GM11168 (cell line): Measurements from ENCODE around the gene DCC.

Experiments
- in situ Hi-C: fragments of 300-500 bp; cut with MboI; formaldehyde crosslinking; loops from one replicate; pipeline ENCODE4 v1.12.0; 2022; ENCODE audit warnings: low sequenced_read_pairs; ENCODE audit not compliant: unreplicated experiment

Gene DCC, protein sequence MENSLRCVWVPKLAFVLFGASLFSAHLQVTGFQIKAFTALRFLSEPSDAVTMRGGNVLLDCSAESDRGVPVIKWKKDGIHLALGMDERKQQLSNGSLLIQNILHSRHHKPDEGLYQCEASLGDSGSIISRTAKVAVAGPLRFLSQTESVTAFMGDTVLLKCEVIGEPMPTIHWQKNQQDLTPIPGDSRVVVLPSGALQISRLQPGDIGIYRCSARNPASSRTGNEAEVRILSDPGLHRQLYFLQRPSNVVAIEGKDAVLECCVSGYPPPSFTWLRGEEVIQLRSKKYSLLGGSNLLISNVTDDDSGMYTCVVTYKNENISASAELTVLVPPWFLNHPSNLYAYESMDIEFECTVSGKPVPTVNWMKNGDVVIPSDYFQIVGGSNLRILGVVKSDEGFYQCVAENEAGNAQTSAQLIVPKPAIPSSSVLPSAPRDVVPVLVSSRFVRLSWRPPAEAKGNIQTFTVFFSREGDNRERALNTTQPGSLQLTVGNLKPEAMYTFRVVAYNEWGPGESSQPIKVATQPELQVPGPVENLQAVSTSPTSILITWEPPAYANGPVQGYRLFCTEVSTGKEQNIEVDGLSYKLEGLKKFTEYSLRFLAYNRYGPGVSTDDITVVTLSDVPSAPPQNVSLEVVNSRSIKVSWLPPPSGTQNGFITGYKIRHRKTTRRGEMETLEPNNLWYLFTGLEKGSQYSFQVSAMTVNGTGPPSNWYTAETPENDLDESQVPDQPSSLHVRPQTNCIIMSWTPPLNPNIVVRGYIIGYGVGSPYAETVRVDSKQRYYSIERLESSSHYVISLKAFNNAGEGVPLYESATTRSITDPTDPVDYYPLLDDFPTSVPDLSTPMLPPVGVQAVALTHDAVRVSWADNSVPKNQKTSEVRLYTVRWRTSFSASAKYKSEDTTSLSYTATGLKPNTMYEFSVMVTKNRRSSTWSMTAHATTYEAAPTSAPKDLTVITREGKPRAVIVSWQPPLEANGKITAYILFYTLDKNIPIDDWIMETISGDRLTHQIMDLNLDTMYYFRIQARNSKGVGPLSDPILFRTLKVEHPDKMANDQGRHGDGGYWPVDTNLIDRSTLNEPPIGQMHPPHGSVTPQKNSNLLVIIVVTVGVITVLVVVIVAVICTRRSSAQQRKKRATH (N-terminal part only)

DNA sequence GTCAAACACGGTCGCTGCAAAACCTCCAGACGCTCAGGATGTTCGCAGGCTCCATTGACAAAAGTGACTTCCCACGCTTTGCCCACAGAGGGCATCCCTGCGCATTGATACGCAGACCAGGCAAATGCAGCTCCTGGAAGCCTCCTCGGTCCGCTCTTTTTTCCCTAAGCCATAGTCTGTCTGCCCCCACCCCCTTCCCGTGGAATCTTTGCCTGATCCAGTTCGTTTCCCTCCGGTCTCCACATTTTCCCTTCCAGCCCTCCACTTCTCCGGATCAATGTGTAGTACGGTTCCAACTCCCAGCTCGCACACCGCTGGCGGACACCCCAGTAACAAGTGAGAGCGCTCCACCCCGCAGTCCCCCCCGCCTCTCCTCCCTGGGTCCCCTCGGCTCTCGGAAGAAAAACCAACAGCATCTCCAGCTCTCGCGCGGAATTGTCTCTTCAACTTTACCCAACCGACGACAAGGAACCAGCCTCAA is at the start of gene DCC:
DCC (plus strand) TSS at position 307 of the 481 bp plus-strand sequence. CDS start 591 bp downstream, outside the sequence.
- in situ Hi-C loops: no loop called here

DNA sequence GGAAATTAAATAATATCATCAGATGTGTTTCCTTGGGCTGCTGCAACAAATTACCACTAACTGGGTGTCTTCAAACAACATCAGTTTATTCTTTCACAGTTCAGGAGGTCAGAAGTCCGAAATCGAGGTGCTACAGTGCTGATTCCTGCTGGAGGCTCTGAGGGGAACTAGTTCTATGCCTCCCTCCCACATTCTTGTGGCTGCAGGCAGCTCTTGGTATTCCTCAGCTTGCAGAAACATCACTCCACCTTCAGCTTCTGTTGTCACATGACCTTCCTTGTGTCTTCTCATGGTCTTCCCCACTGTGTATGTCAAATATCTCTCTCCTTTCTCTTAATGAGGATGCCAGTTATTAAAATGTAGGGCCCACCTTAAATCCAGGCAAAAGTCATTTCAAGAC is 29.3 kb upstream of the DCC start:
- in situ Hi-C loops: no loop called here

DNA sequence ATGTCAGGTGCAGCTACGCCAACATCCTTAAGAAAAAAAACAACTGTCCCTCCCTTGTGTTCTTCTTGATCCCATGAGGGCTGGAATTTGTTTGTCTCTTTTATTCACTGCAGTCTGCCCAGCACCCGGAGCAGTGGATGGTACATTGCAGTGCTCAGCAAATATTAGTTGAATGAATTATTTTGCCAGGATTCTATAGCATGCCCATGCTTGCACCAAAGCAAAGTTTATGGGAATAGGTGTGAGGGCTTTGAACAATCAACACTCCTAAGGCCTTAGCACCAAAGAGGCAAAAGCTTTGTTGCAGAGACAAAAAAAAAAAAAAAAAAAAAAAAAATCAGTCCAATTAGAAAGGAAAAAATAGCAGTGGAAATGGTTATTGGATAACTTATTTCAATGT is 28.7 kb upstream of the DCC start:
- in situ Hi-C loops: no loop called here

DNA sequence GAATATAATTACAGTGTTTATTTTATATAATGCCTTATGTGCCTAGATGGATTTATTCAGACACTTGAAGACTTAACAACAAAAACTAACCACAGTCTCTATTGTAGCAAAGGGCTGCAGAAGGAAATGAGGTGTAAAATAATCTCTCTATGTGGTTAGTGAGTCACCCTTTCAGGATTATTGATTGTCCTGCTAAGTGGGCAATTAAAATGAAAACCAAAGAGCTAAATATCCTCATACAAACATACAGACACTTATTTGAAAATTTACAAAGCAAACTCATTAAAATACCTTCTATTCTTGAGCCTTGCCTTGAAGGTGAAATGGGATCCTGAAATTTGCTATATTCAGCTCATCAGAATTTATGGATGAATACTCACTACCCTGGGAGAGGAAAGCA is 27.7 kb upstream of the DCC start:
- in situ Hi-C loops: no loop called here

DNA sequence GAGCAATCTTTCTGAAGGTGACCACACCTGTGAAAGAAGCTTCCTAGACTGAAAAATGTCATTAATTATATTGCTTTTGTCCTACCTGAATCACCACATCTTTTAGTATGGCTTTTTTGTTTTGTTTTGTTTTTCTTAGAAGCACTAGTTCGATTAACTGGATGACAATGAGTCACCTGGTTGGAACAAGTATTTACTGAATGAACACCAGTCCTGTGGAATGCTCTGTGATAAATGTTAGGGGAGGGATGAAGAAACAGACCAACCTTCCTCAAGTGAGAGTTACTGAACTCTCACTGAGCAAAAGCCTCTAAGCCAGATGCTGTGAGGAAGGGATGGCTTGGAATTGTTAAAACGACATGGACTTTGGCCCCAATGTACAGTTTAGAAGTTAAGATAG is 26.8 kb upstream of the DCC start:
- in situ Hi-C loops: no loop called here

DNA sequence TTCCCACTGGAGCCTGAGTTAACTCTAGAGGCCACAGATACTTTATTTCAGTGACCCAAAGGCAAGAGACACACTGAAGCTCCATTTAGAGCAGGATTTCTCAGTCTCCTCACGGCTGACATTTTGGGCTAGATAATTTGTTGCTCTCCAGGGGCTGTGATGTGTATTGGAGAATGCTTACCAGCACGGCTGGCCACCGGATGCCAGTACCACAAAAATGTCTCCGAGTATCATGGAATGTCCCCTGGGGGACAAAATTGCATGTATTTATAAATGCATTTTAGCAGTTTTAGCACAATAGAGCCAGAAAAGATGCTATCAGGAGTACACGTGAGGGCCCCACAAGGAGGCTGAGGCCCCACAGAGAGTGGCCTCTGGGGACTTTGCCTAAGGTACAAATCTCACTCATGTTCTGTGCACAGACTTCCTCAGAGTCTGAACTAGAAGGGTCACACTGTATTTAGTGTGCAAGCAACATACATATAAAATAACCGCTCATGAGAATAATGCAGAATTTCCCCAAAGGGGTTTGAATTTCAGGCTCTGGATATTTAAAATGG is 20.5 kb upstream of the DCC start:
- in situ Hi-C loops: no loop called here

DNA sequence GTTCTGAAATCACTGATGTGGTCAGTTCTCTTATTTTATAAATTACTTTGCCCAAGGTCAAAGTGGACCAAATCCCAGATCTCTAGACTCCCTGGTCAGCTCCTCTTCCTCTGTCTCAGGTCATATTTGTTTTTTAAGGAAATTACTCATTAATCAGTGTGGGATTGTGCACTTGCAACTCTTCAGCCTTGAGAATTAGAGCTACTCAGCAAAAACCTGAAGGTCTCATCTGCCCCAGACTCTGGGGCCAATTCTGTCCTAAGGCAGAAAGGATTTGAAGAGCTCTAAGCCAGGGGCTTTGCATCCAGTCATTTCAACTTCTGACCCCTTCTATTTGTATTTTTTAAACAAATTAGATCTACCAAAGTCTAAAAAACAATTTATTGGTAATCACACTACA is 17.7 kb upstream of the DCC start:
- in situ Hi-C loops: no loop called here

DNA sequence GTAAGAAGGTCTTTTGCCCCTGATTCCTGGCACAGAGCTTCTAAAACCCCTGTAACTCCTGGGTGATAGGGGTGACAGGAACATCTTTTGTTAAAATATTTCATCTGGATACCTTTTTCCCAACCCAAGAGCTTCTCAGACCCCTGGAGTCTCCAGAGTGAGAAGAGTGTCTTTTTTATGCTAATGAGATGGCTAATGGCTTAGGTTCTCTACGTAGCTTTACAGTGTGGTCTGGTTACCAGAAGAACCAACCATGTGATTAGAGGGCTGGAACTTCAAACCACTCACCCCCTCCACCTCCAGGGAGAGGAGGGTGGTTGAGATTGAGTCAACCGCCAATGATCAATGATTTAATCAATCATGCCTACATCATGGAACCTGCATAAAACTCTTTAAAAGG is 16.2 kb upstream of the DCC start:
- in situ Hi-C loops: no loop called here

DNA sequence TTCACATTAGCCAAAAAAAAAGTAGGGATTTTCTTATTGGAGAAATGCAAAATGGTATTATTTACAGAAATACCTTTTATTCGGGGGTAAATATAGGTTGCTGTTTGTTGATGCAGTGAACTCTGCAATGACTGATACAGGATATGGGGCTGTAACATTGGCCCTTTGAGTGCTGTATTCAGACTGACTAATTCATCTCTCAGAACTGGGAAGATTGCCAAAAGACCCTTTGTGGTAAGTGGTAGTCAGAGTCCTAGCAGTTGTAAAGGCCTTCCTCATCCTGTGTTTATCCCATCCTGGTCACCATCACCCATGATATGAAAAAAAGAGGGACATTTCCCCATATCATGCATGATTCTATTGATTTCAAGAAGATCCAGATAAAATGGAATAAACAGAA is 14.0 kb upstream of the DCC start:
- in situ Hi-C loops: no loop called here

DNA sequence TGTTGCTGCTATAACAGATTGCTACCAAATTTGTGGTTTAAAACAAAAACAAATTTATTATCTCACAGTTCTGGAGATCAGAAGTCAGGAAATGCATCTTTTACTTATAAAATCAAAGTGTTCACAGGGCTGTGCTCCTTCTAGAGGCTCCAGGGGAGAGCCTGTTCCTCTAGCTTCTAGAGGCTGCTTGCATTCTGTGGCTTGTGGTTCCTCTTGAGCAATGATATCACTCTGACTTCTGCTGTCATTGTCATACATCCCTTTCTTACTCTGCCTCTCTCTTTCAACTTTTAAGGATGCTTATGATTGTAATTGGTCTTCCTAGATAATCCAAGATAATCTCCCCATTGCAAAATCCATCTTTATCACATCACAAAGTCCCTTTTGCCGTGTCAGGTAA is 6.1 kb upstream of the DCC start:
- in situ Hi-C loops: no loop called here

DNA sequence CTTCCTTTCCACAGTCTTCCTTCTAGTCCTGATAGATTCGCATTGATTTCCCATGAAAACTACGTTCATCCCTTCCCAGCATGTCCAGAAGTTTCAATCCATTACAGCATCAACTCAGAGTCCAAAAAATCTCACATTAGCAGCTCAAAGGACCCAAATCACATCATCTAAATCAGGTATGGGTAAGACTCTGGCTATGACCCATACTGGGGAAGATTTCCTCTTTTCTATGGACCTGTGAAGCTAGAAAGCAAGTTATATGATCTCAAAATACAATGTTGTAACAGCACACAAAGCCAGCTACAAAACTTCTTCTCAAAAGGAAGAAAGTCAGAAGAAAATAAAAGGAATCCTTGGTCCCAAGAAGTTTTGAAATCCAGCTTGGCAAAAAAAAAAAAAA is 5.7 kb upstream of the DCC start:
- in situ Hi-C loops: no loop called here

DNA sequence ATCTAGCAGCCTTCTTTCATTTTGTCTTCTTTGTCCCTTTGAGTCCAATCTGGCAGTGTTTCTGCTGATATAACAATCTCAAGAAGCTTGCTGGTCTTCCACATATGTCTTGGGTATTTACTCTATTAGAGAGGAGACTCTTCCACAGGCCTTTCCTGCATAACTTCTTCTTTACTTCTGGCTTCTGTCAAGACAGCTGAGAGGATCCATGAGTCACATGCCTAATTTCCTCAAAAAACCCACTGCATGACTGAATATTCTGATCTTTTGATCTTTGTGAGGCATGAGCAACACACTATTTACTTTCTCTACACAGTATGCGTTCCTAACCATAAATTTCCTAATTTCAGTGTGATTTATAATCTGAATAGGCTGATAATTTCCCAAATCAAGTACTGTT is 5.1 kb upstream of the DCC start:
- in situ Hi-C loops: no loop called here

DNA sequence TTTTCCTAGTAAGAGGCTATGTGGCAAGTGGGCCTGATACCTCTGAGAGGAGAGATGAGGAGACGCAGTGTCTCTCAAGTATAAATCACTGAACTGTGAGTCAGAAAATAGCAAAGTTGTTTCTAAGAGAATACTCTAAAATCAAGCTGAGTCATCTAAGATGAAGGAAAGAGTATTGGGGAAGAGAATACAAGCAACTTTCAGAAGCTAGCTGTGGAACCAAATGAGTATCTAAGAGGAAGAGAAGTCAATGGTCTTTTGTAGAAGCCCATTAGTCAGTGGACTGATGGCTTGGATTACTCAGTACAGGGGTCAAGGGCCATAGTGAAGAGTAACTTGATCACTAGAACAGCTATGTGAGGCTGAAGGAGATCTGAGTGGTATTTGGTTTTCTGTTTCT is 2.7 kb upstream of the DCC start:
- in situ Hi-C loops: no loop called here

DNA sequence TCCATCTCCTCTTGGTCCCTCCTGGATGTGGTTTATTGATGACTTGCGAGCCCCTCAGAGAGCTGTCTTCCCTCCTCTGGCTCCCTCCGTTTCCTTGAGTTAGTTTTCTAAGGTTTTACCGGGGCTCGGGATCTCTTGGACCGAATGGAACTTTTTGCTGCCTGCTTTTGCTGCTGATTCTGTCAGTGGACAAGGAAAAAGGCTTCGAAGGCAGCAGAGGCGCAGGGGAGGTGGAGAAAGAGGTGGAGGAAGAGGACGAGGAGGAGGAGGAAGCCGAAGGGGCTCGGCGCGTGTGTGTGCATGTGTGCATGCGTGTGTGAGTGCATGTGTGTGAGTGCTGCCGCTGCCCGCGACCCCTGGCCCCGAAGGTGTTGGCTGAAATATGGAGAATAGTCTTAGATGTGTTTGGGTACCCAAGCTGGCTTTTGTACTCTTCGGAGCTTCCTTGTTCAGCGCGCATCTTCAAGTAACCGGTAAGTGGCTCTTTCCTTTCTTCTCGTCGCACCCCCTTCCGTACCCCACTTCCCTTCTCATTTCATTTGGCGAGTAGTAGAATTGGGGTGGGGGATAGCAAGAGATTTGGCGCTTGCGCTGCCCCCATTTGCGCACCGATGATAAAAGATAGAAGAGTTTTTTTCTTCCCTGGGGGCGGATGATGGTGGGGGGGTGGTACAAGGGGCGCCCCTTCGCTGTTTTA is 557 bp downstream of the DCC start:
- in situ Hi-C loops: no loop called here

DNA sequence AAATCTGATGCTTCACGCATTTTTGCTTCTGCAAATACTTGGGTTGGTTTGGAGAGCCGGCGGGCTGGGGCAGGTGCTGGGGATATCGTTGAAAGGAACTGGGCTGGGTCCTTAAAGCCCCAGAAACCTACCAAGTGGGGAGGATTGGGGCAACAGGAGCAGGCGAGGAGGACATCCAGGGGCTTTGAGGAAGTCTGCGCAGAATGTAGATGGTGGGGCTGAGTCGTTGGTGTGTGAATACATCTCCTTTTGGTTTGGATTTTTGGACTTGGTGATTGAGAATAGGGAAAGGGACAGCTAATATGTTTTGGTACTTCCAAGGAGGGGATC is 1.1 kb downstream of the DCC start:
- in situ Hi-C loops: no loop called here

DNA sequence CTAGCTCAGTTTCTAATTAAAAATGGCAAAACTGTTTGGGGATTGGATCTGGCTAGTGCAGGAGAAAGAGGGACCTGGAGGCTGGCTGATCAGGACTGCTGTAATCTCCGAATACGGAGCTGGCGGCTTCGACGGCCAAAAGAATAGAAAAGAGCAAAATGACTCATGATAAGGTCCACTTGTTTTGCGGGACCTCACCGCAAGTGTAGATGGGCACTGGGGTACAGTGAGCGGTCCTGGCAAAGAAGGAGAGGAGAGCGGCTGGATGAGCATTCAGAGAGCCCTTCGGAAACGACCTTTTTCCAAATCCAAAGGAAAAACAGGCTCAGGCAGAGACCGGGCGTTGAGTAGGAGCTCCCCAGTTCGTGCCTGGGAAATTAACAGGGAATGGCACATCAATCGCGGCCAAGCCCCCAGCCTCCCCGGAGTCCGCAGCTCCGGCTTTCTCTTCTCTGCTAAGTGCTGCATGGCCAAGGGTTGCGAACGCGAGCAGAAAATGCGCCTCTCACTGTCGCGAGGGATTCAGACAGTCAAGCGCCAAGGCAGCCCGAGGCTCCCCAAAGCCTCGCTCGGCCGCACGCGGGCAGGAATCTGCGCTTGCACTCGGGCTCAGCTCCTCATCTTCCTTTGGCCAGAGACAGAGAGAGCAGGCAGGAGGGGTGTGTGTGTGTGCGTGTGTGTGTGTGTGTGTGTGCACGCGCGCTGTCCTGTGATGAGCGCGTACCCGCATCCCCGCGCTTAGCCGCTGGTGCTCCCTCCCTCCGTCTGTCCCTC is 1.8 kb downstream of the DCC start:
- in situ Hi-C loops: no loop called here

DNA sequence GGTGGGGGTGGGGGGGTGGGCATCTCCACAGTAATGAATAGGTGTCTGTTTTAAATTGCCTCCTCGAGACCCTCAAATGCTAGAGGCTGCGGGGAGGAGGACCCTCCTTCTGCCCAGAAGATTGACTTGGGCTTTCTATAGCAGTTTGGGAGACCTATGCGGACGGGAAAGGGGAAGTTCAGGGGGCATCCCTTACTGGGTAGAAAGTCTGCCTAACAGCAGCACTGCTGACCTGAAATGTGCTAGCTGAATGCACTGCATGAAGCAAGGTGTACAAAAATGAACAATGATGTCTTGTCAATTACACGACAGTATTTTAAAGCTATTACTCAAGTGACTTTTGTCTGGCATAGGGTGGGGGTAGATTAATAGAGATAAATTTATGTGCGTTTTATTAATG is 2.5 kb downstream of the DCC start:
- in situ Hi-C loops: no loop called here

DNA sequence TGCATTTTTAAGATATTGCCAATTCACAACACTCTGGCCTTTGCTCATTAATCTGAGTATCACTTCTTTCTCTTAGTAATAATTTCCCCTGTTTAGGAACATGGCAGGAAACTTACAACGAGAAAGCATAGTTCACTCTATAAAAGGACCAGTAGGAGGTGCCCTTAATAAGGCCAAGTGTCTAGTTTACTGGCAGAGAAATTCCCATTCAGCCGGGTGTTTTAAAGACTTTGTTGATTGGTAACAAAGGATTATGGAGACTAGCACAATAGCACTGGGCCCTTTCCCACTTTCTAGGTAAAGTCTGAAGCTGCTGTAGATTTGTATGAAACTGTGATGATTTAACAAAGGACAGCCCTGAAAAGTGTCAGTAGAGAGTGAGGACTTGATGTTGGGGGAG is 3.1 kb downstream of the DCC start:
- in situ Hi-C loops: no loop called here

DNA sequence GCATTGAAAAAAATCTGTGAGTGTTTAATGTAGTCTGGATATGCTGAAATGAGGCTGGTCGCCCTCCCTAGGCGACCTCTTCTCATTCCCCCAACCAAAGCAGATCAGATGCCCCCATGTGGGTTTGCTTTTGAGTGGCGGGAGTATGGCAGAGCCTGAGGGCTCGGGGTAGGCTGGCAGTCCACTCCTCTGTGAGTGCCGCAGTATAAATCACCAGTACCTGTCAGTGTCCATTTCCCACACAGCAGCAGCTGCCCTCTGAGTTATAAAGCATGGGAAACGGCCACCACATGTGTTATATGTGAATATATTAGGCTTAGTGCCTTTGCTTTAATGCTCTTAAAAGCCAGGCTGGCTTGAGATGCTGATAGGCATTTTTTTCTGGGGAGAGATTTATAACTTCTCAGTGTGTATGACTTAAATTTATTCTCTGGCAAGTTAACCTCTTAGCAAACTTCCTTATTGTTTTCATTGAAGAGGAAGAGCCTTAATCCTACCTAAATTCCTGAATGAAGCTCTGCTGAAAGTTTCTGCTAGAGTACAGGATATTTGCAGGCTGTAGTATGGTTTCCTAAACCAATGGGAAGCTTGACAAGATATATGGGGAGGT is 3.8 kb downstream of the DCC start:
- in situ Hi-C loops: no loop called here
